Measurements from ENCODE around the gene FTO.

Gene FTO

DNA sequence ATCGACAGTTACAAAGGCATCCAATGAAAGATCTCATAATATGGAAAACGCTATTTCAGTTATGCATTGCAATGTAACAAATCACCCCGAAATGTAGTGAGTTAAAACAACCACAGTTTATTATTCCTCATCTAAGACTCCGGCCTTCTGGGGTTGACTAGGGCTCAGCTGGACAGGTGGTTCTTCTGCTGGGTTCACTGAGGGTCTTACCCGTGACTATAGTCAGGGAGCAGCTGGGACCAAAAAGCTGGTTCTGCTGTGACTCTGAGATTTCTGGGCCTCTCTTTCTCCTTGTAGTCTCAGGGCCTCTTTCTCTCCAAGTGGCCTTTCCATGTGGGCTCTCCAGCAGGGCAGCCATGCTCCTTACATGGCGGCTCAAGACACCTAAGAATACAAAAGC lies 386.6 kb downstream of the FTO start:
- no peak for DNase-seq (ENCODE audit: low read depth)

DNA sequence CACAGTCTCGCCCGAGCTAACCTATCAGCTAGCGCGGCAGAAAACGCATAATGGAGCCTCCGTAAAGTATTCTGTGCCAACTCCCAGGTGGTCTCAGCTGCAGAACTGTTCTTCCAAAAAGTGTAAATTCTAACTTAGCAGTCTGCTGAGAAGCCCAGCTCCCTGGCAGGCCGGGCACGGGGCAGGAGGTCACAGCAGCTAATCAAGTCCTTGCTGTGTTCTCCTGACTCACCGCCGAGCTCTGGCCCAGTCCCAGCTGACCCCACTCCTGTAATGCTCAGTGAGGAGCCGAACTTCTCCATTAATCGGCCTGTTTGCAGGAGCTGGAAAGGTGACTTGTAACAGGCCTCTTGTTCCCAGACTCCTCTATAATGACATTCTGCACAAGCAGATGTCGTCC lies 389.3 kb downstream of the FTO start:
- DNase-seq (ENCODE audit: low read depth) = no peak

DNA sequence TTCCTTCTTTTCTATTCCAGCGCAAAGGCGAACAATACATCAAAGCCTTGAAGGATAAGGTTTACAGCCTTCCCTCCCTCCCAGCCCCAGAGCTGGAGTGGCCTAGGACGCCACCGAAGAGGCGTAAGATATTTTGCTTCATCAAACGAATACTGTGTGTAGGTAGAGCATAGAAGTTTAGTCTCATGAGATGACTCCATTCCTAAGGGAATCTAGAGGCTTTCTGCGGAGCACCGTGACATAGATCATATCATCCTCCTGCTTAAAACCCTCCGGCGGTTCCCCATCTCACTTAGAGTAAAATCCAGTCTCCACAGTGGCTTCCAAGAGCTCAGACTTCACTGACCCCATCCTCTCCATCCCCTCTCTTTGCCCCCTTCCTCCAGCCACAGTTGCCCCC lies 390.7 kb downstream of the FTO start:
- DNase-seq (ENCODE audit: low read depth) = no peak

DNA sequence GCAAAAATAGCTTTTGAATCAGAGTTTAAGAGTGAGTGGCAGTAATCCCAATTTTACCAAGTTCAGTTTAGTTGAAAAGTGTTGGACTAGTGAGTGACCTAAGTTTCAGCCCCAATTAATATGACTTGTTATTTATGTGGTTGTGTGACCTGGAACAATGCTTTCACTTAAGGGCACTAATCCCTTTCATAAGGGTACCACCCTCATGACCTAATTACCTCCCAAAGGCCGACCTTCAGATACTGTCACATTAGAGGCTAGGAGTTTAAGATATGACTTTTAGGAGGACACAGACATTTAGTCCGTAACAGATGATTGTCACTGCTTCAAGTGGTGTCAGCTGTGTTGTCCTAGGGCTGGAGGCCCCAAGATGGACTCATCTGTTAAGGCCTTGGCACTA lies 392.7 kb downstream of the FTO start:
- DNase-seq (ENCODE audit: low read depth) = no peak

DNA sequence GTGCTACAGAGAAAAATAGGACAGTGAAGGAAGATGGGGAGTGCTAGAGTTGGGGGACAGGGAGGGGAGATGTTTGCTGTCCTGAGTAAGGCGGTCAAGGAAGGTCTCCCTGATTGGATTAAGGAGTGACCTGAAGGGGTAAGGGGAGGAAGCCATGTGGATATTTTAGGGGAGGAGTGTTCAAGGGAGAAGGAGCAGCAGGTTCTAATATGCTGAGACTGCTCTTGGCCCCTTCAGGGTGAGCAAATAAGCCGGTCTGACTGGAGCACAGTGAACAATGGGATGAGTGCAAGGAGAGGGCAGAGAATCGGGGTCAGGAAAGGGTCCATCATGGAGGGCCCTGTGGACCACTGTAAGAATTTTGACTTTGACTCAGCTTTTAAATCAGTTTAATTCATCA lies 393.8 kb downstream of the FTO start:
- DNase-seq (ENCODE audit: low read depth) = no peak

DNA sequence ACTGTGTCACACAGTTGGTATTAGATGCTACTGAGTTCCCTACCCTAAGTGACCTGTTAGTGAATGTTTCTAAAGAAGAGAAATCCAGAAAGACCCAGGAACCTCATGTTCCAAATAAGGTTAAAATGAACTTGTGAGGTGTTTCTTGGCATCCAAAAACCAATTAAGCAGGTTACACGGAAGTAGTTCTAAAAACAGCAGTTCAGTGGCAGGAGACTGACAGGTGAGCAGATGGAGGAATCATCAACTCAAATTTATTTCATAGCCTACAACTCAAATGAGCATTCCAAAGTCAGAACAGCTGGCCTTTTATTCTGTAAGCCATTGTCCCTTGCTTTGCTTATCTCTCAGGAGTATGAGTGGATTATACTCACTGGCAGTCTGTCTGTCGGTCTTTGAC lies 394.3 kb downstream of the FTO start:
- DNase-seq (ENCODE audit: low read depth) = no peak

DNA sequence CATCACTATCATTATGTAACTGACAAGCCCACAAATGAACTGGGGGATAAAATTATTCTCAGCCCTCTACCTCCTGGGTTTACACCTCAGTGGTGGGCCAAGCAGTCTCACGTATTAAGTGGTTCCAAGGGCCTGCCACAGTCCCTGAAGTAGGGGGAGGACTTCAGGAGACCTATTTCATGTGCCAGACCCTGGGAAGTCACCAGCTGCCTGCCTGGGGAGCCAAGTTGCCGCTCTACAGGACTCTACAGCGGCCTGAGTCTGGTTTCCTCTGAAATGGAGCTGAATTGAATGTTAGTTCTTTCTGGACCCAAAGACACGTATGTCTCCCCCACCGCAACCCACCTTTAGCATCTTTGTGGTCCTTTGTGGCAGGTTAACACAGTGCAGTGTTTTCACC lies 395.7 kb downstream of the FTO start:
- DNase-seq (ENCODE audit: low read depth) = no peak

DNA sequence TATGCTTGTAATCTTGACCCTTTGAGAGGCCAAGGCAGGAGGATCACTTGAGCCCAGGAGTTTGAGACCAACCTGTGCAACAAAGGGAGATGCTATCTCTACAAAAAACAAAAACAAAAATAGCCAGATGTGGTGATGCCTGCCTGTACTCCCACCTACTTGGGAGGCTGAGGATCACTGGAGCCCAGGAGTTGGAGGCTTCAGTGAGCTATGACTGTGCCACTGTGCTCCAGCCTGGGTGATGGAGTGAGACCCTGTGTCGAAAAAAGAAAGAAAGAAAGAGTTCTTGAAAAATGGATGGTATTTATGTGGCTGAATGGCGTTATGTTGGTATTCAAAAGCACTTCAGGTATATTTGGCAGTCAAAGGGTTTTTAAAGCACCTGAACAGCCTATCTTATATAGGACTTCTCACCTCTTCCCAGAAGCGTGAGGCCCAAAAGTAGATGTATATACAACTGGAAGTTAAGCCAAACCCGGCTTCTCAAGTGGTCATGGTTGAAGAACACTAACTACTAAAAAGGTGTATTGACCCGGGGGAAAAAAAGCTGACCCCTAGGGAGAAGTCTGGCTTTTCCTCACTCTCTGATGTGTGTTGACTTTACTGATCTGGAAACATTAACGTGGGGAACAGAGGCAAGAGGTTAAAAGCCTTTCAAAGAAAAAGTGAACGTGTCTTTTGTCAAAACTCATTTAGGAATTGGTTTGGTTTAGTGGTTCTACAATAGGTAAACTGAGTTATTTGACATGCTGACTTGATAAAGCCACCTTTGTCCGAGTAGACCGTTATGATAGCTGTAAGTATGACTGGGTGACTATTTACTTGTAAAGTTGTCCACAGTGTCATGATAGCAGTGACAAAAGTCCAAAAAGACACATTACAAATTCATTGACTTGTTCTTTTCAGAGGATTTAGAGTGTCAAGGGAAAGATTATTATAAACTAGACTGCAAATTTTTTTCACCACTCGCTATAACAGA lies 399.2 kb downstream of the FTO start:
- DNase-seq (ENCODE audit: low read depth) = no peak

DNA sequence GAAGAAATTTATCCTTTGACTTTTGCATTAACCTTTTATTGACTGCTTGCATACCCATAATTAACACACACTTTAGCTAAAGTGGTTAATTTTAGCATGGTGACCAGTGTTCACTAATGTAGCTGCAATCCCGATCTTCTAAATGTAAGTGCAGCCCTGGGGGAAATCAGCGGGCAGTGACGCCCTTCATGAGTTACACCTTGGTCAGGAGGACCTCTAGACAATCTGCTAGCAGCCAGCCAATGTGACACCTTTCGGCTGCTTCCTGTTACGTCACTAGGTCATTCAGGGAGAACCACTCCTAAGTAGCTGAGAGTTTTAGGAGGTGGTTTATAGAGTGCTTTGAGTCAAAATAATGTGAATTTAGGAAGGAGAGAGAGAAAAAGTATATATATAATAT lies 402.1 kb downstream of the FTO start:
- DNase-seq (ENCODE audit: low read depth) = no peak

DNA sequence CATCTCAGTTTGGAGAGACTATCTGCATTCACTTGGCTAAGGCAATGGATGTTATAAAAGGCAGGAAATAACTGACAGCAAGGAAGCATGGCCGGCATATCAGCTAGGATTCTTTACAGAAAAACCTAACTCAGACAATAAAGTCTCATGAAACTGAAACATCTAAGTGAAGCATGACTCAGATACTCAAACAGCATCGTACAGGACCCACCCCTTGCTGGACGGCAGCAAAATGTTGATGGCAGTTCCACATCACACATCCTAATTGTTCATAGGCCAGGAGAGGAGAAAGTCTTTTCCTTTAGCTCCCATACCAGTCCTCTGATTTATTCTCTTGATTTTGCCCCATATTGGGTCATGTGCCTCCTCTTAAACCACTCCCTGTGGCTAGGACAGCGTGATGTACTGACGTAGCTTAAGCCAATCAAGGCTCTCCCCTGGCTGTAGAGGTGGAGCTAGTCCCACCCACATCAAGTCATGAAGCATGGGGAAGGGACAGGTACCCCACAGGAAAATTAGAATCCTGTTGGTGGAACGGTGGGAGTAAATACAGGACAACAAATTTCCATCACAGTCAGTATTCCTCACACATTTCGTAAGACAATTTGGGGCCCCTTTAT lies 403.7 kb downstream of the FTO start:
- DNase-seq (ENCODE audit: low read depth) = no peak

DNA sequence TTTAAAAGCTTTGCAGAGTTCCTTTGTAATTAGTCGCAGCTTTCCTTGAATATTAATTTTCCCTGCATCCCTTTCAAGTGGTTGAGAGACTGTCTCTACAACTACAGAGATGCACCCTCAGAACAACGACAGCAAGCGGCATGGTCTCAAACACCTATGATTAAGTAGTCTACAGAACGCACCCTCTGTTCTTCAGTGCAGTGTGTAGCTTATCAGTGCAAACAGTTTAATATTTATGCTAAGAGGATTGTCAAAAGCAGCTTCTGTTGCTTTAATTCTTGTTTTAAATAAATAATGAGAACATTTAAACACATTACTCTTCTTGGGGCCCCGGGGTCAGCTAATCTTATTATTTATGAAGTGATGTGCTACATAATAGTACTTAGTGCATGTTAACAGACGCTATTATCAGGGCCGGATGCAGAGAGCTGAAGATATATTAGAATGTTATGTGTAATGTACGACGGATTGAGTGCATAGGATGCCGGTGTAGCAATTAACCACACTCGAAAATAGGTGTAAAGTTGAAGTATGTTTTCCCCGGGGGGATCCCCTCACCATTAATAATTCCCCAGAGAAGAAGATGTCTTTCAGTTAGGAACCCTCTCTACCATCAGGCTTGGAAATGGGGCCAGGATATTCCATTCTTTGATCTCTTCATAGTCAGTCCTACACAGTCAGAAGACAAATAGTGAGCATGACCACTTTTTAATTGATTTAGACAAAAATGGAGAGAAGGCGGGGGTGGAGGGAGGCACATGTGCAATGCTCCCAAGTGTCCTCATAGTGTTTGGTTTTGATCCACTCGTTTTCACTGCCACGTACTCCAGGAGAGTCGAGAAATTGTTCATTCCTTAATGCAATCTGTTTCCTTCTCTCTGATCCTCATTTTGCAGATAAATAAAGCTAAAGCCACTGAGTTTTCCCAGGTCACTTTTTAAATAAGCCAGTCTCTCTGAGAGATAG lies 406.3 kb downstream of the FTO start:
- no peak for DNase-seq (ENCODE audit: low read depth)

DNA sequence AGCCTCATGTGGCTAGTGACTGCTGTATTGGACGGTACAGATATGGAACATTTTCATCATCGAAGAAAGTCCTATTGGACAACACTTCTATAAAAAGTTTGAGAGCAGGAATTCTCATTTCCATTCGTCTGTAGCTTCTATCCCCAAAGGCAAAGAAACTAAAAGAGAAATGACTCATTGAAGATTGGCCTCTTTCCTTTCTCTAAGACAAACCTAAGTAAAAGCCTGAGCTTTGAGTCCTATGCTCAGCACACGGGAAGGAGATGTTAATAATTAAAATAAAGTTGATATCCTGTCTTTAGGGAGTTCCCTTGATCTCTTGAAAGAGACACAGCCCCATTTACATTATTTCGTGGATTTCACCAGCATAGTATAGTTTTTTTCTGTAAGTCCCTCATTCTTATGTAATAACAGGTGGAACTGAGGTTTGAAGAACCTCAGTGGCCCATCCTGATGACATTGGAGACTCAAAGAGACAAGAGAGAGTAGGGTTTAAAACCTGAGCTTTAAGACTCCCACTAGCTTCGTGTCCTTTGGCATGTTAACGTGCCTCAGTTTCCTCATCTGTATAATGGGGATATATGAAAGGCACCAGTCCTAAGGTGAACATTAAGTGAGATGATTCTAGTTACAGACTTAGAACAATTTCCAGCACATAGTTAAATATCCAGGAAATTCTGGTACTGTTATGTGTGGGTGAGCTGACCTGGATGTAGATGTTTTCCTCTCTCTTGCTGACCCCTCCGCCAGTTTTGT lies 408.7 kb downstream of the FTO start:
- DNase-seq (ENCODE audit: low read depth) = no peak

DNA sequence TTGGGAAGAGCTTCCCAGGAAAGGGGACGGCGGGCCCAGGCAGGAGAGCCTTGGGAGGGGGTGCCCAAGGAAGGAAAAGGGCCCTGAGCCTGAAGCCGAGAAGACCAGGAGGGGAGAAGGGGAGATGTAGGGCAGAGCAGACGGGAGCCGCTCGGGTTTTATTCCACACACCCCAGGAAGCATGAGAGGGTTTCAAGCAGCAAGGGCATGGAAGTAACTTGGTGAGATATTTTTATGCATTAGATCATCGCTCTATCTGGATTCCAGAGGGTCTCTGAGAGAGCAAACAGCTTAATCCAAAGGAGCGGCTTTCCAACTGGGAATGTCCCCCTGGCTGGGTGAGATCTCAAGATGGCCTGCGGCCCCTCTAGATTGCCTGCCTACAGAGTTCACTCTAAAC lies 411.6 kb downstream of the FTO start:
- DNase-seq (ENCODE audit: low read depth) = no peak

DNA sequence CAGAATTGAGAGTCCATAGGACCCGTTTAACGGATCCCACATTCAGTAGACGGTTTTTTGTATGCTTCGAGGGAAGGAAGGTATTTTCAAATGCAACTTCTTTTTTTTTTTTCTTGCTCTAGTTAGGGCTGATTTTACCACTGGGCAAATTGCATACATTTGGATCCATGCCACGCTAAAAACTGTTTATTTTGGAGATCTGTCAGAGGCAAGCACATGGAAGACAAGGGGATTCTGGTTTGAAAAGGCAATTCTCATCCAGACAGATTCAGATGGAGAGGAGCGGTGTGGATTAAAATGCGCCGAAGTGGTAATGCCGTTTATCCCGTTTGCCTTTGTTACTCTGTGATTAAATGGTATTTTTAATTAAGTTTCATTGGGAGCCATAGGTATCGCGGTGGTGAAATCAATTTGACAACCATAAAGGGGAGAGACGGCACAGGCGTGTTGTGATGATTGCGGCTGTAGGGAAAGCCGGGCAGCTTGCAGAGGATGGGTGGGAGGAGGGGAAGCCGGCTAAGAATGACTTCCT lies 412.2 kb downstream of the FTO start:
- no peak for DNase-seq (ENCODE audit: low read depth)

DNA sequence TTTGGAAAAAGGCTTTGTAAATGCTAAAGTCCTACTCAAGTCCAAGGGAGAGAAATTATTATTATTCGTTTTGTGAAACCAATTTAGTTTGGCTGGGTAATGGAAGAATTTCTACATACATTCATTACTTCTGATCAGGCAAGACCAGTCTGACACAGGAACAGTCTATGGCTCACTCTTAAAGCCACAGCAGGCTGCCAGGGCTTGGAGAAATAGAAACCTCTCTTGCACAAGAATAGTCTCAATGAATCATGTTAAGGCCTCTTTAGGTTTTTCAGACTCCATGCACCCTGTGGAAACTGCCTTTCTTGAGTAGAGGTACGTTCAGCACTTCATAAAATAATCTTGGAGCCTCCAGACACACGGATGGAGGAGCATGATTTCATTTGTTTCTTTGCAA lies 414.9 kb downstream of the FTO start:
- DNase-seq (ENCODE audit: low read depth) = no peak

DNA sequence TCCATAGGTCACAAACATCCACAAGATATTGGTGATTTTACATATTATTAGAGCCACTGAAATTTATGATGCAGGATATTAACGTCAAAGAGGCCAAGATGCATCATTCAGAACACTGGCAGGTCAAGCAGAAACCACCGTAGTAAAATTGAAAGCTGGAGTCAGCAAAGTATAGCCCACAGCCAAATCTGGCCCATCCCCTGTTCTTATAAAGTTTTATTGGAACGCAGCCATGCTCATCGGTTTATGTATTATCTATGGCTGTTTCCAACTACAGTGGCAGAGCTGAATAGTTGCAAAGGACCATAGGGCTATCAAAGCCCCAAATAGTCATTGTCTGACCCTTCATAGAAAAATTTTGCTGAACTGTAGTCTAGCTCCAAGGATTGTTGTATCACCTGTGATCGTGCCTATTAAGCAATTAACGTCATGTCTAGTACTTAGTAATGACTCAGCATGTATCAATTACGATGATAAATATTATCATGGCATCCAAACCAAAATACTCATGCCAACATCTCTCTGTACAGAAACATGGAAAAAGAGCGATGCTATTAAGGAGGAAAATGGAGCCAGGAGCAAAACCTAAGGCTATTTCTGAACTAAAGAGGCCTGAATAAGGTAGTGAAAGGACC lies 417.0 kb downstream of the FTO start:
- DNase-seq (ENCODE audit: low read depth) = no peak

DNA sequence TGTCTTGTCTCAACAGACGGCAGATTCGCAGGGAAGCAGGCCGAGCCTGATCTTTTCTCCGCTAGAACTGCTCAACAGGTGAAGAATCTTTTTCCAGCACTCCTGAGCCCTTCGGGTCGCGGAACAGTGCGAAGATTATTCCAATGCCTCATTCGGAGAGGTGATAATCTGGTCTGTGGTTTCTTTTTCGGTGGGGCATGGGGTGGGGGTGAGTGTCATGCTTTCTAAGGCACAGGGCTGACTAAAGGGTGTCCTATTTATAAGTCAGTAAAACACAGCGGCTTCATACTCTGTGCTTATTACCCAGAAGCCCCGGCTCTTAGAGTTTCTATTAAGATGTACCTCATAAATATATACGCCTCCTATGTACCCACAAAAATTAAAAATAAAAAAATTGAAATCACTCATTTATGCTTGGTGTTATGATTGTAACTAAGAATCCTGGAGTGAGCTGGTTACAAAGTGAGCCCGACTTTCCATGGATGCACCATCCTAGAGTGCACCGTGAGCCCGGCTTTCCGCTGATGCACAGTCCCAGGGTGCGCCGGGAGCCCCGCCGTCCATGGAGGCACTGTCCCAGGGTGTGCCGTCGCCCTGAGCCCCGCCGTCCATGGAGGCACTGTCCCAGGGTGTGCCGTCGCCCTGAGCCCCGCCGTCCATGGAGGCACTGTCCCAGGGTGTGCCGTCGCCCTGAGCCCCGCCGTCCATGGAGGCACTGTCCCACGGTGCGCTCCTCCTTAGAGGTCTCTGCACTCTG lies 417.8 kb downstream of the FTO start:
- DNase-seq (ENCODE audit: low read depth) = no peak

DNA sequence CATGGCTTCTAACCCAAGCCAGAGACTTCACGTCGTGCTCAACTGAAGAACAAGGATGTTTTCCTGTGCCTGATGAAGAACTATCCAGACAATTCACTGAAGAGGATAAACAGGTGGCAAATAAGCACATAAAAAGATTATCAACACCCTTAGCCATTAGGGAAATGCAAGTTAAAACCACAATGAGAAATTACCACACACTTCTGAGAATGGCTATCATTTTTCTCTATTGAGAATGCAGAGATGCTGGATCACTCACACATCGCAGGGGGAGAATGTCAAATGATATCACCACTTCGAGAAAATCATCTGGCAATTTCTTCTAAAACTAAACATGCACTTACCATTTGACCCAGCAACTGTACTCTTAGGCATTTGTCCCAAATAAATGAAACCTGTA lies 419.8 kb downstream of the FTO start:
- no peak for DNase-seq (ENCODE audit: low read depth)

DNA sequence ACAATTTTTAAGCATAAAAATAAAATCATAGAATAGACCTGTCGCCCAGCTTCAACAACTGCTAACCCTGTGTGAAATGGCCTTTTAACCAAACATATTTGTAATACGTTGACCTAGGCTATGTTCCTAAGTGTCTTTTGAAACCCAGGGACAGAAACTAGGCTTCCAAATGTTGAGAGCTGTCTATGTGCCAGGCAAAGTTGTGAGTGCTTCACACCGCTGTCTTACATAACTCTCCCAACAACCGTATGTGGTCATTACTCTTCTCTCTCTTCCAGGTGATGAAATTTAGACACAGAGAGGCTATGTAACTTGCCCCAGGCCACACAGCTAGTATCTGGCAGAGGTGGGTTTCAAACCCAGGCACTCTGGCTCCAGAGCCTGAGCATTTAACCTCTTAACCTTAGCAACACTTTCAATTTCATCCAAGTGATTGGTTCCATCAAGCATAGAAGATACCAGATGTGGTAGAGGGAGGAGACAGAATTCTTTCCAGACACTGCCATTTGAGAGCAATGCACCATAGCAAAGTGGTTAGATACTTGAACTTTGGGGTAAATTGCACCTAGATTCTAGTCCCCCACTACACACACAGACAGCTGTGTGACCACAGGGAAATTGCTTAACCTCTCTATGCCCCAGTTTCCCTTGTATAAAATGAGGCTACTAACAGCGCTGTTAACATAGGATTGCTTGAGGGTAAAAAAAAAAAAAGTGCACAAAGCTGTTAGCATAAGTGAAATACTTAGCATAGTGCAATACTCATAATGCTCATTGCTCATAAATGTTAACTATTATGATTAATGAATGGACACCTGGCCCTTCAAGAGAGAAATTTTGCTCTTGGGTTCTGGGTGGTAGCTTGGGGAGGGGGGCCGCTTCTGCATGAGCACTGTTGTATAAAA lies 422.0 kb downstream of the FTO start:
- no peak for DNase-seq (ENCODE audit: low read depth)
